Astrocyte of the spinal cord (primary cell): Measurements from ENCODE around the gene MTCP1.

ENCODE experiments used
- DNase-seq: peaks from one replicate; pipeline ENCODE4 v3.0.0; 2011; ENCODE audit warnings: low read depth, low spot score
- H3K4me3 ChIP-seq: 2 replicates; pipeline ENCODE4 v1.5.1; 2011; ENCODE audit warnings: low read depth, mild to moderate bottlenecking, low read length, moderate library complexity
- CTCF ChIP-seq: IDR thresholded peaks from 2 replicates; pipeline ENCODE4 v1.5.1; 2012; ENCODE audit warnings: low read depth, mild to moderate bottlenecking, low read length, inconsistent platforms
- in situ Hi-C: cut with HindIII; loops from 2 replicates; pipeline ENCODE4 v1.10.0; 2017; ENCODE audit warnings: low sequenced_read_pairs

MTCP1 gene

GRCh38 chrX:155069414-155069813 lies 1.5 kb downstream of the MTCP1 start:
- H3K4me3 ChIP-seq = peak overlapping the region; percentile 58
- DNase-seq = no peak
- TF ChIP-seq CTCF = no peak
- in situ Hi-C loops = no loop called here

- TF ChIP-seq CTCF = no peak
- no peak overlapping the region for H3K4me3 ChIP-seq
- in situ Hi-C loops = no loop called here
- DNase-seq = peak; percentile 55
These were observed 2.8 kb downstream of the MTCP1 start for GRCh38 chrX:155068165-155068564.

- in situ Hi-C loops = no loop called here
- TF ChIP-seq CTCF = no peak
- H3K4me3 ChIP-seq = no peak overlapping the region
- DNase-seq = peak; percentile 34
These were observed 5.8 kb downstream of the MTCP1 start for GRCh38 chrX:155065035-155065734.

- in situ Hi-C loops = no loop called here
- DNase-seq = no peak
- TF ChIP-seq CTCF = no peak
These were observed 9.2 kb downstream of the MTCP1 start for GRCh38 chrX:155061760-155062159.

GRCh38 chrX:155056877-155057792 lies 13.8 kb downstream of the MTCP1 start:
- in situ Hi-C loops = no loop called here
- peak; percentile 72 for DNase-seq
- H3K4me3 ChIP-seq = no peak overlapping the region
- TF ChIP-seq CTCF = peak; percentile 71

More at GRCh38 chrX:155061760-155062159, 9.2 kb downstream of the MTCP1 start:
- H3K4me3 ChIP-seq = no peak overlapping the region

GRCh38 chrX:155056471-155056870 lies 14.5 kb downstream of the MTCP1 start:
- no peak for DNase-seq
- no peak for TF ChIP-seq CTCF
- H3K4me3 ChIP-seq = no peak overlapping the region
- in situ Hi-C loops = no loop called here
